Bronchial epithelial cell (primary cell): Measurements from ENCODE around the gene PDIA2. TPM values are rescaled to one million over a fixed set of nuclear protein-coding genes. Genes with fewer than 3 reads are reported as not detected.

Experiments
- DNase-seq: peaks from one replicate; pipeline ENCODE4 v3.0.0-alpha.2; 2010; ENCODE audit warnings: low read depth
- FAIRE-seq: peaks from 2 replicates; lab custom pipeline; 2011; peaks lifted over from hg19 to GRCh38; lab: Jason Lieb, UNC
- H3K27me3 ChIP-seq: 2 replicates; pipeline ENCODE4 v1.5.1; 2011; ENCODE audit warnings: low read length; ENCODE audit not compliant: control insufficient read depth, insufficient read depth
- H3K36me3 ChIP-seq: 2 replicates; pipeline ENCODE4 v1.5.1; 2011; ENCODE audit warnings: low read length; ENCODE audit not compliant: control insufficient read depth, insufficient read depth
- H3K4me3 ChIP-seq: 2 replicates; pipeline ENCODE4 v1.5.1; 2011; ENCODE audit warnings: mild to moderate bottlenecking, low read depth, low read length, control low read depth
- CTCF ChIP-seq: IDR thresholded peaks from 2 replicates; pipeline ENCODE4 v1.5.1; 2011; ENCODE audit warnings: mild to moderate bottlenecking, moderate library complexity, low read length, control low read depth, inconsistent platforms; ENCODE audit not compliant: insufficient read depth, severe bottlenecking
- total RNA-seq: library from RNA; depleted of rRNA; stranded (reverse); fragments of >200 nt; gene quantifications from 2 replicates; pipeline ENCODE4 v1.2.1, GENCODE V29; 2014

Gene PDIA2
- total RNA-seq, 1 donor from 2014 or later = not detected

GRCh38 chr16:273547-274421 is 9.2 kb upstream of the PDIA2 start:
- H3K27me3 ChIP-seq = peaks cover 14% of the 10 kb centered on the region
- FAIRE-seq (no peak), DNase-seq (no peak)
- no peak for TF ChIP-seq CTCF
- no peak overlapping the region for H3K4me3 ChIP-seq
- H3K36me3 ChIP-seq = no peaks in the 10 kb centered on the region

- FAIRE-seq (no peak), DNase-seq (no peak)
- Histone ChIP-seq H3K4me3 (peak overlapping the region; percentile 29), H3K27me3 (peaks cover 16% of the 10 kb centered on the region), H3K36me3 (no peaks in the 10 kb centered on the region)
- TF ChIP-seq CTCF = no peak
These were observed 7.8 kb upstream of the PDIA2 start for GRCh38 chr16:275041-275641.

GRCh38 chr16:275786-276232 is 7.2 kb upstream of the PDIA2 start, which contains the start of gene RGS11:
TSS of gene RGS11 (minus strand) at chr16:275944. CDS start at chr16:275911, 33 bp downstream.
- TF ChIP-seq CTCF = no peak
- Histone ChIP-seq H3K27me3 (peaks cover 18% of the 10 kb centered on the region), H3K36me3 (no peaks in the 10 kb centered on the region), H3K4me3 (peak within 1 kb of the TSS; percentile 29)
- FAIRE-seq = no peak
- no peak for DNase-seq

GRCh38 chr16:276426-277077 is 6.4 kb upstream of the PDIA2 start:
- no peak for DNase-seq
- no peak for FAIRE-seq
- TF ChIP-seq CTCF = no peak
- Histone ChIP-seq H3K4me3 (no peak overlapping the region), H3K27me3 (peaks cover 24% of the 10 kb centered on the region), H3K36me3 (no peaks in the 10 kb centered on the region)

GRCh38 chr16:278863-279366 is 4.0 kb upstream of the PDIA2 start:
- FAIRE-seq = peak; percentile 23
- no peak overlapping the region for H3K4me3 ChIP-seq
- no peak for TF ChIP-seq CTCF
- DNase-seq = peak; percentile 79
- H3K36me3 ChIP-seq = no peaks in the 10 kb centered on the region
- H3K27me3 ChIP-seq = peaks cover 26% of the 10 kb centered on the region
